SIG-M5 treated with dmso at 0.1 percent for 504 hours (cell line): ENCODE results near the gene GOT1.

Source experiments
- DNase-seq: peaks from one replicate; lab custom pipeline; 2025; ENCODE audit not compliant: unreplicated experiment; lab: John Stamatoyannopoulos, UW

Gene GOT1

GRCh38 chr10:99430451-99431189, at the start of gene GOT1:
Gene GOT1 (minus strand): TSS chr10:99430624. CDS start chr10:99430565, 59 bp downstream.
- peak; percentile 98 for DNase-seq

GRCh38 chr10:99470327-99470726, 39.9 kb upstream of the GOT1 start:
- no peak for DNase-seq

- DNase-seq: no peak
Observed at GRCh38 chr10:99467236-99467999, 37.0 kb upstream of the GOT1 start.

- no peak for DNase-seq
Observed at GRCh38 chr10:99466632-99467223, 36.3 kb upstream of the GOT1 start.

- DNase-seq: no peak
Observed at GRCh38 chr10:99461230-99461629, 30.8 kb upstream of the GOT1 start.

GRCh38 chr10:99460070-99460469, 29.6 kb upstream of the GOT1 start:
- no peak for DNase-seq

- DNase-seq: no peak
Observed at GRCh38 chr10:99459217-99459616, 28.8 kb upstream of the GOT1 start.

- DNase-seq: no peak
Observed at GRCh38 chr10:99457813-99458212, 27.4 kb upstream of the GOT1 start.

GRCh38 chr10:99456931-99457288, 26.5 kb upstream of the GOT1 start:
- DNase-seq: no peak

- no peak for DNase-seq
Observed at GRCh38 chr10:99456207-99456930, 25.9 kb upstream of the GOT1 start.

GRCh38 chr10:99451981-99452380, 21.6 kb upstream of the GOT1 start:
- DNase-seq: no peak

GRCh38 chr10:99451499-99451788, 21.0 kb upstream of the GOT1 start:
- no peak for DNase-seq

- DNase-seq: no peak
Observed at GRCh38 chr10:99450624-99451498, 20.4 kb upstream of the GOT1 start.

GRCh38 chr10:99450156-99450555, 19.7 kb upstream of the GOT1 start:
- no peak for DNase-seq

GRCh38 chr10:99449023-99449422, 18.6 kb upstream of the GOT1 start:
- no peak for DNase-seq

GRCh38 chr10:99444383-99445045, 14.1 kb upstream of the GOT1 start:
- no peak for DNase-seq

GRCh38 chr10:99443500-99443899, 13.1 kb upstream of the GOT1 start:
- DNase-seq: no peak

- no peak for DNase-seq
Observed at GRCh38 chr10:99442394-99442793, 12.0 kb upstream of the GOT1 start.

GRCh38 chr10:99438890-99439289, 8.5 kb upstream of the GOT1 start:
- no peak for DNase-seq

GRCh38 chr10:99435986-99436638, 5.7 kb upstream of the GOT1 start:
- peak; percentile 56 for DNase-seq
